H9 (cell line): ENCODE measurements around the gene GABARAP. TPM values are rescaled to one million over a fixed set of nuclear protein-coding genes. Genes with fewer than 3 reads are reported as not detected.

Experiments used
- DNase-seq: peaks from one replicate; pipeline ENCODE4 v3.0.0-alpha.2; 2017
- H2AFZ ChIP-seq: one replicate; pipeline ENCODE4 v1.6.1; 2013; ENCODE audit warnings: mild to moderate bottlenecking, low read length, control low read depth, moderate library complexity
- H2AK5ac ChIP-seq: 2 replicates; pipeline ENCODE4 v1.6.1; 2013; ENCODE audit warnings: low read length, control low read depth, mixed read lengths; ENCODE audit not compliant: insufficient read length
- H2BK120ac ChIP-seq: one replicate; pipeline ENCODE4 v1.6.1; 2013; ENCODE audit warnings: low read depth, mild to moderate bottlenecking, low read length, control low read depth, inconsistent platforms; ENCODE audit not compliant: poor library complexity, severe bottlenecking
- H2BK12ac ChIP-seq: 2 replicates; pipeline ENCODE4 v1.6.1; 2013; ENCODE audit warnings: low read length, control low read depth, mixed read lengths, low read depth; ENCODE audit not compliant: insufficient read length
- H2BK15ac ChIP-seq: 2 replicates; pipeline ENCODE4 v1.6.1; 2013; ENCODE audit warnings: low read depth, low read length, control low read depth
- H2BK20ac ChIP-seq: one replicate; pipeline ENCODE4 v1.6.1; 2013; ENCODE audit warnings: low read depth, mild to moderate bottlenecking, low read length, control low read depth, inconsistent platforms; ENCODE audit not compliant: poor library complexity, severe bottlenecking
- H2BK5ac ChIP-seq: 2 replicates; pipeline ENCODE4 v1.6.1; 2013; ENCODE audit warnings: low read length, control low read depth, mixed read lengths; ENCODE audit not compliant: insufficient read length
- H3K14ac ChIP-seq: 2 replicates; pipeline ENCODE4 v1.6.1; 2013; ENCODE audit warnings: low read length, control low read depth; ENCODE audit not compliant: insufficient read depth
- H3K18ac ChIP-seq: 2 replicates; pipeline ENCODE4 v1.6.1; 2013; ENCODE audit warnings: low read depth, mild to moderate bottlenecking, mixed read lengths, low read length, control low read depth; ENCODE audit not compliant: insufficient read length
- H3K23ac ChIP-seq: 2 replicates; pipeline ENCODE4 v1.6.1; 2013; ENCODE audit warnings: low read length, control low read depth, mixed read lengths, low read depth; ENCODE audit not compliant: insufficient read length
- H3K23me2 ChIP-seq: 2 replicates; pipeline ENCODE4 v1.6.1; 2013; ENCODE audit warnings: low read depth, mild to moderate bottlenecking, mixed read lengths, low read length, control low read depth; ENCODE audit not compliant: insufficient read length, poor library complexity, severe bottlenecking
- H3K27ac ChIP-seq: 2 replicates; pipeline ENCODE4 v1.5.1; 2013; ENCODE audit warnings: low read length, control low read depth, mixed read lengths, low read depth; ENCODE audit not compliant: insufficient read length
- H3K27me3 ChIP-seq: 2 replicates; pipeline ENCODE4 v1.6.1; 2013; ENCODE audit warnings: low read length, control low read depth, inconsistent platforms; ENCODE audit not compliant: insufficient read depth
- H3K4ac ChIP-seq: 2 replicates; pipeline ENCODE4 v1.6.1; 2013; ENCODE audit warnings: low read depth, mild to moderate bottlenecking, control low read depth, inconsistent platforms, low read length, moderate library complexity
- H3K4me1 ChIP-seq: 2 replicates; pipeline ENCODE4 v1.6.1; 2013; ENCODE audit warnings: low read length, control low read depth, inconsistent platforms; ENCODE audit not compliant: insufficient read depth
- H3K4me2 ChIP-seq: 2 replicates; pipeline ENCODE4 v1.6.1; 2013; ENCODE audit warnings: low read length, control low read depth, mixed read lengths; ENCODE audit not compliant: insufficient read length, insufficient read depth
- H3K56ac ChIP-seq: 2 replicates; pipeline ENCODE4 v1.6.1; 2013; ENCODE audit warnings: low read depth, mild to moderate bottlenecking, mixed read lengths, low read length, control low read depth; ENCODE audit not compliant: insufficient read length
- H3K79me1 ChIP-seq: 2 replicates; pipeline ENCODE4 v1.6.1; 2013; ENCODE audit warnings: low read depth, mild to moderate bottlenecking, moderate library complexity, low read length, control low read depth, inconsistent platforms; ENCODE audit not compliant: insufficient read depth, poor library complexity, severe bottlenecking
- H3K79me2 ChIP-seq: 2 replicates; pipeline ENCODE4 v1.6.1; 2013; ENCODE audit warnings: low read length, control low read depth, inconsistent platforms; ENCODE audit not compliant: insufficient read depth
- H3K9ac ChIP-seq: 2 replicates; pipeline ENCODE4 v1.6.1; 2013; ENCODE audit warnings: low read length, control low read depth, mixed read lengths; ENCODE audit not compliant: insufficient read length; ENCODE audit errors: extremely low read depth
- H3K9me3 ChIP-seq: one replicate; pipeline ENCODE4 v1.6.1; 2013; ENCODE audit warnings: low read depth, low read length, inconsistent platforms; ENCODE audit not compliant: control insufficient read depth
- H3T11ph ChIP-seq: one replicate; pipeline ENCODE4 v1.6.1; 2013; ENCODE audit warnings: mild to moderate bottlenecking, low read length, control low read depth, inconsistent platforms
- H4K20me1 ChIP-seq: one replicate; pipeline ENCODE4 v1.6.1; 2013; ENCODE audit not compliant: control insufficient read depth, insufficient read length, insufficient read depth
- H4K5ac ChIP-seq: 2 replicates; pipeline ENCODE4 v1.6.1; 2013; ENCODE audit warnings: low read depth, mild to moderate bottlenecking, mixed read lengths, low read length, control low read depth; ENCODE audit not compliant: insufficient read length
- H4K8ac ChIP-seq: replicated peaks from 2 replicates; pipeline ENCODE4 v1.6.1; 2013; ENCODE audit warnings: low read length, control low read depth, mixed read lengths, low read depth; ENCODE audit not compliant: insufficient read length
- H4K91ac ChIP-seq: 2 replicates; pipeline ENCODE4 v1.6.1; 2013; ENCODE audit warnings: low read depth, mild to moderate bottlenecking, moderate library complexity, mixed read lengths, low read length, control low read depth; ENCODE audit not compliant: insufficient read length
- H3K27ac Mint-ChIP-seq, 3 experiments: 2 replicates in 2 of 3; 3 replicates in 1 of 3; pipeline ENCODE4 v1.8.0; 2020 to 2021; ENCODE audit warnings: mixed read lengths in 3 of 3, mild to moderate bottlenecking in 1 of 3, moderate library complexity in 1 of 3
- H3K27me3 Mint-ChIP-seq: 2 replicates; pipeline ENCODE4 v1.8.0; 2021; ENCODE audit warnings: low read depth, mild to moderate bottlenecking, moderate library complexity, mixed read lengths
- H3K36me3 Mint-ChIP-seq, 3 experiments: 2 replicates in 2 of 3; 3 replicates in 1 of 3; pipeline ENCODE4 v1.8.0; 2020 to 2021; ENCODE audit warnings: low read depth in 3 of 3, mixed read lengths in 3 of 3; ENCODE audit not compliant: insufficient read depth in 1 of 3
- H3K4me1 Mint-ChIP-seq, 2 experiments: 2 replicates each; pipeline ENCODE4 v1.8.0; 2020; ENCODE audit warnings: mixed read lengths in 2 of 2
- H3K4me3 Mint-ChIP-seq, 2 experiments: 2 replicates in 1 of 2; 3 replicates in 1 of 2; pipeline ENCODE4 v1.8.0; 2020 to 2021; ENCODE audit warnings: mild to moderate bottlenecking in 2 of 2, mixed read lengths in 2 of 2, moderate library complexity in 1 of 2
- H3K9me3 Mint-ChIP-seq, 2 experiments: 2 replicates in 1 of 2; 3 replicates in 1 of 2; pipeline ENCODE4 v1.8.0; 2020; ENCODE audit warnings: mild to moderate bottlenecking in 2 of 2, mixed read lengths in 2 of 2, moderate library complexity in 1 of 2
- WGBS: extraction: QIAGEN DNeasy Blood & Tissue Kit; methylation state at CpG from one replicate; pipeline ENCODE4 v1.1.7; 2013; ENCODE audit warnings: missing lambda C conversion rate, low lambda C conversion rate, mixed read lengths; ENCODE audit not compliant: insufficient read length; ENCODE audit errors: extremely low coverage; 5-methylcytosine and 5-hydroxymethylcytosine counted together
- total RNA-seq: library from RNA; stranded (reverse); gene quantifications from 2 replicates; pipeline ENCODE4 v1.2.1, GENCODE V29; 2021
- TF ChIP-seq, protein P1 (sequence below): fragments of 200-600 bp; sonication (generic); conservative IDR thresholded peaks from 3 replicates; pipeline ENCODE4 v1.8.0; 2021; ENCODE audit warnings: antibody characterized with exemption, mild to moderate bottlenecking

GABARAP gene
- total RNA-seq, 1 experiment from 2014 or later: 261 TPM

GRCh38 chr17:7196651-7197401 is 45.4 kb downstream of the GABARAP start:
- no CpG with 5 or more reads among the region's 22 CpGs for WGBS

More at GRCh38 chr17:7196651-7197401, 45.4 kb downstream of the GABARAP start:
- H3K36me3 Mint-ChIP-seq: peaks cover 44 to 77% (median 64%) of the 10 kb centered on the region in 3 experiments
- Histone ChIP-seq H3K14ac (no peak overlapping the region), H3T11ph (no peak overlapping the region), H3K23ac (no peak overlapping the region), H3K9me3 (no peaks in the 10 kb centered on the region), H2AK5ac (no peak overlapping the region), H2BK12ac (no peak overlapping the region), H4K20me1 (no peaks in the 10 kb centered on the region), H3K27me3 (no peaks in the 10 kb centered on the region), H3K4me2 (no peak overlapping the region), H3K27ac (no peak overlapping the region), H3K79me2 (no peaks in the 10 kb centered on the region), H4K5ac (no peak overlapping the region), H2AFZ (no peak overlapping the region), H3K4ac (no peak overlapping the region), H3K4me1 (no peaks in the 10 kb centered on the region), H3K79me1 (no peaks in the 10 kb centered on the region), H4K91ac (no peak overlapping the region), H2BK120ac (no peak overlapping the region), H3K56ac (no peak overlapping the region), H2BK5ac (peak overlapping the region; percentile 81), H3K18ac (no peak overlapping the region), H3K23me2 (no peaks in the 10 kb centered on the region), H4K8ac (no peak overlapping the region), H2BK20ac (no peak overlapping the region), H2BK15ac (no peak overlapping the region), H3K9ac (no peak overlapping the region)
- H3K27me3 Mint-ChIP-seq: no peaks in the 10 kb centered on the region
- H3K27ac Mint-ChIP-seq: no peak overlapping the region; a peak in 1 of 7 replicates
- H3K9me3 Mint-ChIP-seq: no peaks in the 10 kb centered on the region
- H3K4me3 Mint-ChIP-seq: no peak overlapping the region
- TF ChIP-seq, protein P1, sequence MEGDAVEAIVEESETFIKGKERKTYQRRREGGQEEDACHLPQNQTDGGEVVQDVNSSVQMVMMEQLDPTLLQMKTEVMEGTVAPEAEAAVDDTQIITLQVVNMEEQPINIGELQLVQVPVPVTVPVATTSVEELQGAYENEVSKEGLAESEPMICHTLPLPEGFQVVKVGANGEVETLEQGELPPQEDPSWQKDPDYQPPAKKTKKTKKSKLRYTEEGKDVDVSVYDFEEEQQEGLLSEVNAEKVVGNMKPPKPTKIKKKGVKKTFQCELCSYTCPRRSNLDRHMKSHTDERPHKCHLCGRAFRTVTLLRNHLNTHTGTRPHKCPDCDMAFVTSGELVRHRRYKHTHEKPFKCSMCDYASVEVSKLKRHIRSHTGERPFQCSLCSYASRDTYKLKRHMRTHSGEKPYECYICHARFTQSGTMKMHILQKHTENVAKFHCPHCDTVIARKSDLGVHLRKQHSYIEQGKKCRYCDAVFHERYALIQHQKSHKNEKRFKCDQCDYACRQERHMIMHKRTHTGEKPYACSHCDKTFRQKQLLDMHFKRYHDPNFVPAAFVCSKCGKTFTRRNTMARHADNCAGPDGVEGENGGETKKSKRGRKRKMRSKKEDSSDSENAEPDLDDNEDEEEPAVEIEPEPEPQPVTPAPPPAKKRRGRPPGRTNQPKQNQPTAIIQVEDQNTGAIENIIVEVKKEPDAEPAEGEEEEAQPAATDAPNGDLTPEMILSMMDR: no peak
- H3K4me1 Mint-ChIP-seq: peaks cover 0 to 3% of the 10 kb centered on the region in 2 experiments; a peak in 1 of 4 replicates
- DNase-seq: peak; percentile 21
